Cardiac fibroblast (primary cell): Measurements from ENCODE around the gene ODAD4.
A peak's percentile ranks its signal among the peaks of the same experiment; 100 is the strongest.

Source experiments
- DNase-seq, 2 donors: peaks; one replicate each; pipeline versions ENCODE4 v3.0.0 to v3.0.0-alpha.2; 2010; ENCODE audit warnings: low read depth in 2 of 2
- H3K4me3 ChIP-seq, 2 donors: replicated peaks in 1 of 2; 1 replicate in 1 of 2; 2 replicates in 1 of 2; pipeline ENCODE4 v1.5.1; 2011; ENCODE audit warnings: low read depth in 2 of 2, low read length in 2 of 2, mild to moderate bottlenecking in 2 of 2, moderate library complexity in 1 of 2
- CTCF ChIP-seq: IDR thresholded peaks from one replicate; pipeline ENCODE4 v1.5.1; 2011; ENCODE audit warnings: low read depth, mild to moderate bottlenecking, low read length, inconsistent platforms

The ODAD4 gene

GRCh38 chr17:41906465-41907184 lies 23.8 kb upstream of the ODAD4 start:
- DNase-seq, result peak in 1 of 2 donors; percentile 31
- H3K4me3 ChIP-seq, result no peak overlapping the region
- no peak for TF ChIP-seq CTCF

- TF ChIP-seq CTCF, result no peak
- peak; percentile 69 to 72 for DNase-seq
- no peak overlapping the region for H3K4me3 ChIP-seq
These were observed 23.2 kb upstream of the ODAD4 start for GRCh38 chr17:41907185-41907556.

- TF ChIP-seq CTCF, result no peak
- peak in 1 of 2 donors; percentile 45 for DNase-seq
- no peak overlapping the region for H3K4me3 ChIP-seq
These were observed 22.5 kb upstream of the ODAD4 start for GRCh38 chr17:41907633-41908539.

- no peak for DNase-seq
- no peak for TF ChIP-seq CTCF
- H3K4me3 ChIP-seq, result no peak overlapping the region
These were observed 21.3 kb upstream of the ODAD4 start for GRCh38 chr17:41909088-41909487.

DNA sequence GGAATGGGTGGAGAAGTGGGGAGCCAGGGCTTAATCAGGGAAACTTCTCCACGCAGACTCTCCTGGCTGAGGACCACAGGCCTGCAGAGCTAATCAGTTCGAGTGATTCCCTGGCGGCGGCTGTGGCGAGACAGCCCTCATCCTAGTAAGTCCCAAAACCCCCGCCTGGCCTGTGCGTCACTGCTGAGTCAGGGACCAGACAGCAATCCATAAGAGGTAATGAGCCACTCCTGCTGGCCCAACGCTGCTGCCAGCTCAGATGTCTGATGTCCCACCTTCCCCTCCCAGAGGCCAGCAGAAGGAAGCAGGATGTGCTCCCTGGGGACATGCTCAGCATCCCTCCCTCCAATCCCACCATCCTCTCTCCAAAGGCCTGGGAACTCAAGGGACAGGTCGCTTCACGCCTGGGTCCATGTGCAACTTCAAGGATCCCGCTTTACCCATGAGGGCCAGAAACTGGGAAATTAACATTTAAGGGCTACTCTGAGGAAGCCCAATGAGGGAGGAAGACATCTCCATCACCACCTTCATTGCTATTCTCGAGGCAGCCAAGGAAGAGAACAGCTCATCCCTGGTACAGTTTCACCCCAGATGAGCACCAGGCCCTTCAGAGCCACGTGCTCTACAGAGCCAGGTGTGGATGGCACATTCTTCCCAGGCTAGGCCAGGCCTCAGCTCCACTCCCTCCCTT lies 19.6 kb upstream of the ODAD4 start:
- no peak for TF ChIP-seq CTCF
- DNase-seq, result peak; percentile 90 to 99
- H3K4me3 ChIP-seq, result no peak overlapping the region

- TF ChIP-seq CTCF, result peak; percentile 23
- DNase-seq, result no peak
- H3K4me3 ChIP-seq, result no peak overlapping the region
These were observed 17.5 kb upstream of the ODAD4 start for GRCh38 chr17:41912925-41913324.
